Mesenchymal stem cell (in vitro differentiated cells and primary cell): Measurements from ENCODE around the gene TTLL6.
A peak's percentile ranks its signal among the peaks of the same experiment; 100 is the strongest.

Experiments used
- DNase-seq: peaks from one replicate; pipeline ENCODE4 v3.0.0-alpha.2; 2013
- H2AFZ ChIP-seq: one replicate; pipeline ENCODE4 v1.6.1; 2013; ENCODE audit warnings: low read depth, mild to moderate bottlenecking, control low read depth, inconsistent platforms, low read length, moderate library complexity
- H2AK5ac ChIP-seq: 2 replicates; pipeline ENCODE4 v1.6.1; 2013; ENCODE audit warnings: low read length, moderate library complexity, mild to moderate bottlenecking, inconsistent platforms; ENCODE audit not compliant: severe bottlenecking
- H2BK120ac ChIP-seq: one replicate; pipeline ENCODE4 v1.6.1; 2013; ENCODE audit warnings: low read depth, mild to moderate bottlenecking, inconsistent platforms, low read length, moderate library complexity
- H2BK12ac ChIP-seq, 2 experiments: one replicate each; pipeline ENCODE4 v1.6.1; 2013; ENCODE audit warnings: inconsistent platforms in 2 of 2, low read length in 2 of 2, mild to moderate bottlenecking in 2 of 2, moderate library complexity in 2 of 2, control low read depth in 1 of 2
- H2BK15ac ChIP-seq: one replicate; pipeline ENCODE4 v1.6.1; 2013; ENCODE audit warnings: mild to moderate bottlenecking, low read depth, inconsistent platforms; ENCODE audit not compliant: poor library complexity, severe bottlenecking
- H2BK5ac ChIP-seq: 2 replicates; pipeline ENCODE4 v1.6.1; 2013; ENCODE audit warnings: low read depth, mild to moderate bottlenecking, low read length, control low read depth, inconsistent platforms; ENCODE audit not compliant: poor library complexity, severe bottlenecking
- H3K14ac ChIP-seq, 2 experiments: one replicate each; pipeline ENCODE4 v1.6.1; 2013; ENCODE audit warnings: inconsistent platforms in 2 of 2, low read length in 2 of 2, control low read depth in 1 of 2, mild to moderate bottlenecking in 1 of 2, moderate library complexity in 1 of 2
- H3K18ac ChIP-seq, 2 experiments: one replicate each; pipeline ENCODE4 v1.6.1; 2013; ENCODE audit warnings: inconsistent platforms in 2 of 2, low read length in 2 of 2, control low read depth in 1 of 2, low read depth in 1 of 2, mild to moderate bottlenecking in 1 of 2
- H3K23ac ChIP-seq, 2 experiments: one replicate each; pipeline ENCODE4 v1.6.1; 2013; ENCODE audit warnings: inconsistent platforms in 2 of 2, low read length in 2 of 2, mild to moderate bottlenecking in 2 of 2, moderate library complexity in 2 of 2, control low read depth in 1 of 2
- H3K27ac ChIP-seq: 2 replicates; pipeline ENCODE4 v1.5.1; 2013; ENCODE audit warnings: mild to moderate bottlenecking, moderate library complexity, low read length, control low read depth, inconsistent platforms; ENCODE audit not compliant: poor library complexity, severe bottlenecking
- H3K27me3 ChIP-seq, 2 experiments: 2 replicates each; pipeline versions ENCODE4 v1.6.1 to v1.7.0; 2013; ENCODE audit warnings: low read length in 2 of 2, mild to moderate bottlenecking in 2 of 2, moderate library complexity in 2 of 2, control low read depth in 1 of 2, inconsistent platforms in 1 of 2; ENCODE audit not compliant: control insufficient read depth in 1 of 2, insufficient read depth in 1 of 2
- H3K36me3 ChIP-seq, 2 experiments: 2 replicates each; pipeline versions ENCODE4 v1.6.1 to v1.7.0; 2013; ENCODE audit warnings: low read length in 2 of 2, control low read depth in 1 of 2, inconsistent platforms in 1 of 2, low read depth in 1 of 2, mild to moderate bottlenecking in 1 of 2; ENCODE audit not compliant: insufficient read depth in 2 of 2, control insufficient read depth in 1 of 2
- H3K4ac ChIP-seq, 2 experiments: one replicate each; pipeline ENCODE4 v1.6.1; 2013; ENCODE audit warnings: inconsistent platforms in 2 of 2, low read length in 2 of 2, mild to moderate bottlenecking in 2 of 2, moderate library complexity in 2 of 2, control low read depth in 1 of 2, low read depth in 1 of 2
- H3K4me1 ChIP-seq: 2 replicates; pipeline ENCODE4 v1.6.1; 2013; ENCODE audit warnings: low read depth, low read length, control low read depth; ENCODE audit not compliant: control insufficient read depth, insufficient read depth
- H3K4me2 ChIP-seq: 2 replicates; pipeline ENCODE4 v1.6.1; 2013; ENCODE audit warnings: low read length, mild to moderate bottlenecking, inconsistent platforms; ENCODE audit not compliant: poor library complexity, severe bottlenecking
- H3K4me3 ChIP-seq, 2 experiments: 2 replicates each; pipeline versions ENCODE4 v1.5.1 to v1.7.0; 2013; ENCODE audit warnings: low read length in 2 of 2, mild to moderate bottlenecking in 2 of 2, control low read depth in 1 of 2, low read depth in 1 of 2; ENCODE audit not compliant: insufficient read depth in 1 of 2
- H3K79me1 ChIP-seq: replicated peaks from 2 replicates; pipeline ENCODE4 v1.6.1; 2013; ENCODE audit warnings: mild to moderate bottlenecking, control low read depth, low read length, inconsistent platforms; ENCODE audit not compliant: poor library complexity, severe bottlenecking
- H3K9ac ChIP-seq: 2 replicates; pipeline ENCODE4 v1.7.0; 2013; ENCODE audit warnings: mild to moderate bottlenecking, low read length, moderate library complexity
- H3K9me3 ChIP-seq: 2 replicates; pipeline ENCODE4 v1.7.0; 2013; ENCODE audit warnings: mild to moderate bottlenecking, low read length; ENCODE audit not compliant: control insufficient read depth
- H4K8ac ChIP-seq: one replicate; pipeline ENCODE4 v1.6.1; 2013; ENCODE audit warnings: inconsistent platforms, mild to moderate bottlenecking, low read length, moderate library complexity
- H4K91ac ChIP-seq: one replicate; pipeline ENCODE4 v1.6.1; 2013; ENCODE audit warnings: mild to moderate bottlenecking, low read length, inconsistent platforms
- WGBS: methylation state at CpG from one replicate; pipeline ENCODE4 v1.1.7; 2013; ENCODE audit warnings: mixed read lengths; 5-methylcytosine and 5-hydroxymethylcytosine counted together

Gene TTLL6

GRCh38 chr17:48719642-48720265, 97.3 kb downstream of the TTLL6 start:
- H4K91ac ChIP-seq = peak overlapping the region; percentile 83
- peak; percentile 53 for DNase-seq

GRCh38 chr17:48718761-48719641, 98.0 kb downstream of the TTLL6 start:
- no peak overlapping the region for H2BK15ac ChIP-seq
- peak overlapping the region; percentile 36 for H3K4me2 ChIP-seq
- peak overlapping the region in 1 of 2 experiments; percentile 29 for H3K4me3 ChIP-seq
- H2BK5ac ChIP-seq = no peak overlapping the region
- H2AFZ ChIP-seq = no peak overlapping the region
- no peak overlapping the region for H2BK120ac ChIP-seq
- peaks cover 6% of the 10 kb centered on the region for H3K9me3 ChIP-seq
- no peak overlapping the region for H3K27ac ChIP-seq
- no peak overlapping the region for H3K4ac ChIP-seq
- no peaks in the 10 kb centered on the region for H3K79me1 ChIP-seq
- H3K4me1 ChIP-seq = peaks cover 20% of the 10 kb centered on the region
- WGBS = 1% methylated on average over 60 of the region's 80 CpGs
- peak; percentile 59 for DNase-seq
- peak overlapping the region; percentile 88 for H4K8ac ChIP-seq
- H2BK12ac ChIP-seq = peak overlapping the region in 1 of 2 experiments; percentile 15
- no peak overlapping the region for H2AK5ac ChIP-seq
- peak overlapping the region; percentile 10 to 82 for H3K23ac ChIP-seq
- no peaks in the 10 kb centered on the region for H3K36me3 ChIP-seq
- H4K91ac ChIP-seq = peak overlapping the region; percentile 70
- peak overlapping the region in 1 of 2 experiments; percentile 1 for H3K18ac ChIP-seq
- H3K9ac ChIP-seq = no peak overlapping the region
- no peak overlapping the region for H3K14ac ChIP-seq
- H3K27me3 ChIP-seq = peaks cover 86 to 100% of the 10 kb centered on the region in 2 experiments

More at GRCh38 chr17:48719642-48720265, 97.3 kb downstream of the TTLL6 start:
- H3K9me3 ChIP-seq = peaks cover 6% of the 10 kb centered on the region
- peak overlapping the region in 1 of 2 experiments; percentile 6 for H2BK12ac ChIP-seq
- peak overlapping the region in 1 of 2 experiments; percentile 46 for H3K18ac ChIP-seq
- peak overlapping the region in 1 of 2 experiments; percentile 67 for H3K4ac ChIP-seq
- no peaks in the 10 kb centered on the region for H3K36me3 ChIP-seq
- H3K27me3 ChIP-seq = peaks cover 91 to 99% of the 10 kb centered on the region in 2 experiments
- no peak overlapping the region for H3K14ac ChIP-seq
- peak overlapping the region in 1 of 2 experiments; percentile 29 for H3K4me3 ChIP-seq
- H3K27ac ChIP-seq = no peak overlapping the region
- H2BK15ac ChIP-seq = no peak overlapping the region
- H2AK5ac ChIP-seq = no peak overlapping the region
- 10% methylated on average over 24 of the region's 37 CpGs for WGBS
- H4K8ac ChIP-seq = peak overlapping the region; percentile 85
- H2AFZ ChIP-seq = no peak overlapping the region
- peak overlapping the region; percentile 39 for H2BK120ac ChIP-seq
- peaks cover 20% of the 10 kb centered on the region for H3K4me1 ChIP-seq
- no peaks in the 10 kb centered on the region for H3K79me1 ChIP-seq
- peak overlapping the region in 1 of 2 experiments; percentile 72 for H3K23ac ChIP-seq
- no peak overlapping the region for H3K9ac ChIP-seq
- no peak overlapping the region for H2BK5ac ChIP-seq
- peak overlapping the region; percentile 36 for H3K4me2 ChIP-seq

GRCh38 chr17:48718227-48718760, 98.7 kb downstream of the TTLL6 start:
- Histone ChIP-seq H3K23ac (peak overlapping the region in 1 of 2 experiments; percentile 10), H2AK5ac (no peak overlapping the region), H2BK120ac (no peak overlapping the region), H3K36me3 (no peaks in the 10 kb centered on the region), H2BK15ac (no peak overlapping the region), H3K4me1 (peaks cover 15% of the 10 kb centered on the region), H4K8ac (no peak overlapping the region), H4K91ac (peak overlapping the region; percentile 43), H2BK12ac (no peak overlapping the region), H3K27me3 (peaks cover 85 to 100% of the 10 kb centered on the region in 2 experiments), H2BK5ac (no peak overlapping the region), H3K18ac (no peak overlapping the region), H2AFZ (no peak overlapping the region), H3K79me1 (no peaks in the 10 kb centered on the region), H3K14ac (no peak overlapping the region), H3K9ac (no peak overlapping the region), H3K4ac (no peak overlapping the region), H3K4me3 (no peak overlapping the region), H3K27ac (no peak overlapping the region), H3K4me2 (no peak overlapping the region), H3K9me3 (peaks cover 6% of the 10 kb centered on the region)
- DNase-seq = peak; percentile 50
- 3% methylated on average over 21 of the region's 24 CpGs for WGBS
